HuH-7.5 (cell line): ENCODE results near the gene LSS.

ENCODE experiments used
- DNase-seq: peaks from one replicate; pipeline ENCODE4 v3.0.0; 2011; ENCODE audit warnings: low spot score

Gene LSS

DNA sequence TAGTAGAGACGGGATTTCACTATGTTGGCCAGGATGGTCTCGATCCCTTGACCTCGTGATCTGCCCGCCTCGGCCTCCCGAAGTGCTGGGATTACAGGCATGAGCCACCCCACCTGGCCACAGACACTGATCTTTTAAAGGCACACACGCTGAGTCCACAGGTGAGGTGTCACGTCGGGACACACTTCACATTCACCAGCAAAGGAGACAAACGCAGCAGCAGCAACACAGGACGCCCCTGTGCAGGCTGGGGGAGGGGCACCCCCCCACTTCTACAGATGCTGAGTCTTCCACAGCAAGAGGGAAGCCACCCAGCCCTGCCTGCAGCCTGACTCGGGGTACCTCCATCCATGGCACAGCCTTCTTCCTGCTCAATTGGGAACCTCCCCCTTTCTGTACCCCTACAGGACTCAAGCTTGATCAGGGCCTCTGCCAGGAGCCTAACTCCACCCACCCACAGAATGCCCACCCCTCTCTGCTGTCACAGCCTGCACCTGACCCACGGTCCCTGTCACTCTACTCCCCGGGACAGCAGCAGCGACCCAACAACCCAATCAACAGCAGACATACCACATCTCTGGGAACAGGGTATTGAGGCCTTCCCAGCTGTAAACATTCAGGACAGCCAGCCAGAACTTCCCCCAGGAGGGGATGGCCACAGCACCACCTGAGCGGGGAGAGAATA, 9.5 kb downstream of the LSS start:
- no peak for DNase-seq

DNA sequence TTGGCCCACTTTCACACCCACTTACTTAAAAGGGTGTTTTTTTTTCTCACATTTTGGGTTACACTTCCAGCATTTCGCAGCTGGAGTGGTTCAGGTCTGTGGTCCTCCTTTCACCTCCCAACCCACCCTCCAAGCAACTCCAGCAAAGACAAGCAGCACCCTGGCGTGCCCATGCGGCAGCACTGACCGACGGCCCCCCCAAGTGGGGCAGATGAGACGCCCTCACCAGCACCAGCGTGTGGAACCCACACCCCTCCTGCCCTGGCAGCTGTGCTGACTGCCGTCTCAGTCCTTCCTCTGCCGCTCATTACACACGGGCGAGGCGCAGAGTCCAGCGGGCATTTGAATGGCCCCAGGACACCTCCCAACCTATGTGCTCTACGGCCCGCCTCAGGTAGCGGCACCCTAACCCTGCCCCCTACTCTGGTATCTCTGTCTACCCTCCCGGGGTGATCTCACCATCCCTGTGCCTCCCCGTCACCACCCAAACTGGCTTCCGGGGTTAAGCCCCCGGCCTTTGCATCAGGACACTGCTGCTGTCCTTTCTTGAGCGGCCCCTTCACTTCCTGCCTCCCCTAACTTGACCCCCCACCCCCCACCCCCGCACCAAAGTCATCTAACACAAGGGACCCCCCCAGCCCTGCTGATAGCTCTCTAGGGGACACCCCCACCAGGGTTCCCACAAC, 10.9 kb downstream of the LSS start:
- DNase-seq = no peak

GRCh38 chr21:46216132-46216747, 12.3 kb downstream of the LSS start:
- DNase-seq = no peak

DNA sequence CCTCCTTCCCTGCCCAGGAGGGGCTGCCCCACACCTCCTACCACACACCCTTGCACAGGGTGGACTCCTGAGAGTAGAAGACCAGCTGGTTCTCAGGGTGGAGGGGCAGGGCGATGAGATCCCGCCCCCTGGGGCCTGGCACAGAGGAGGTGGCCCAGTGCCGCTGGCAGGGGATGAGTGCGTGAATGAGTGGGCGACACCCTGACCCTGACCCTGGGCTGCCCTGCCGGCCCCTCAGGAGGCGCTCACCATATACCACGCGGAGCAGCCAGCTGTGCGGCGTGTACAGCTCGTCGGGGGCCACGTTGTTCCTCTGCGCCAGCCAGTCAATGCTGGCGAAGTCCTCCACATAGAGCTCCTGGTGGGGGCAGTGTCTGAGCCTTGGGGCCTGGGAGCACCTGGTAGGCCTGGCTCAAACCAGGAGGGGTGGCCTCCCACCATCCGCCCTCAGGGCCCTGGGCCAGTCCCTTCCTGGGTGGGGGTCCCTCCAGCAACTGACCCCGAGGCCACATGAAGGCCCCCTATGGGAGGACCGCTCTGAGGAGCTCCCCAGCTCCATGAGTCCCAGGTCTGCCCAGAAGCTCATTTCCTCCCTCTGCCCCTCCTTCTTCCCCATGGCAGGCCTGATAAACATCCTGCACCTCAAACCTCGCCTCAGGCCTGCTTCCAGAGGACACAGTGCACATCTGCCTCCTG, 13.0 kb downstream of the LSS start:
- DNase-seq = no peak

GRCh38 chr21:46214478-46215340, 13.9 kb downstream of the LSS start:
- DNase-seq = no peak

- no peak for DNase-seq
Observed at GRCh38 chr21:46213620-46214286, 14.8 kb downstream of the LSS start.

DNA sequence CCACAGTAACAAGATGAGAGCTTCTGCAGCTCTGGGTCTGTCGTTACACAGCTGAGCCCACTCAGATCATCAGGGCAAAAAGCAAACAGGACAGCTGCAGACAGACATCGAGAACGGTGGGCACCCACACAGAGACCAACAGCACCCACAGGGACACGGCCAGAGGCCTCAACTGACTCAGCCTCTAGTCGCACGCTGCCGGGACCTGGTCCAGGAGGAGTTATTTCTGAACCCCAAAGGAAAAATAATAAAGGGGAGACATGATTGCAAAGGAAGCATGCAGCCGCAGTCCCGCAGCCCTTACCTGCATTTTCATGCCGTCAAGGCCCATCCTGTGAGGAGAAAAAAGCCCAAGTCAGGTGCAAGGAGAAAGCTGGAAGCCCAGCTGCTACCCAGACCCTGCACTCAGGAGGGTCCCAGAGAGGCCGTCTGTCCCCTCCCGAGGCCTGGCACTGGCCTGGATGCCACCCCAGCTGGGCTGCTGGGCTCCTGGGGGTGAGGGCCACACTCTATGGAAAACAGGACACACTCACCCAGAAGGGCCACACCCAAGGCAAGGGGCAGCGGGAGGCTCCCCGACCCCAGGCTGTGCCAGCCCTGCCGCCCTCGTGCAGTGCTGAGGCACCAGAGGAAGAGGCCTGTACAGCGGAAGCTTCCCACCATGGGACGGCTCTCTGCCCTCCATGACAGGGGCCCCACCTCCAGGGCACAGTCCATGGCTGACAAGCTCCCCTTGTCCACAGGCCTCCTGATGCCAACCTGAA, 15.7 kb downstream of the LSS start:
- DNase-seq = no peak

DNA sequence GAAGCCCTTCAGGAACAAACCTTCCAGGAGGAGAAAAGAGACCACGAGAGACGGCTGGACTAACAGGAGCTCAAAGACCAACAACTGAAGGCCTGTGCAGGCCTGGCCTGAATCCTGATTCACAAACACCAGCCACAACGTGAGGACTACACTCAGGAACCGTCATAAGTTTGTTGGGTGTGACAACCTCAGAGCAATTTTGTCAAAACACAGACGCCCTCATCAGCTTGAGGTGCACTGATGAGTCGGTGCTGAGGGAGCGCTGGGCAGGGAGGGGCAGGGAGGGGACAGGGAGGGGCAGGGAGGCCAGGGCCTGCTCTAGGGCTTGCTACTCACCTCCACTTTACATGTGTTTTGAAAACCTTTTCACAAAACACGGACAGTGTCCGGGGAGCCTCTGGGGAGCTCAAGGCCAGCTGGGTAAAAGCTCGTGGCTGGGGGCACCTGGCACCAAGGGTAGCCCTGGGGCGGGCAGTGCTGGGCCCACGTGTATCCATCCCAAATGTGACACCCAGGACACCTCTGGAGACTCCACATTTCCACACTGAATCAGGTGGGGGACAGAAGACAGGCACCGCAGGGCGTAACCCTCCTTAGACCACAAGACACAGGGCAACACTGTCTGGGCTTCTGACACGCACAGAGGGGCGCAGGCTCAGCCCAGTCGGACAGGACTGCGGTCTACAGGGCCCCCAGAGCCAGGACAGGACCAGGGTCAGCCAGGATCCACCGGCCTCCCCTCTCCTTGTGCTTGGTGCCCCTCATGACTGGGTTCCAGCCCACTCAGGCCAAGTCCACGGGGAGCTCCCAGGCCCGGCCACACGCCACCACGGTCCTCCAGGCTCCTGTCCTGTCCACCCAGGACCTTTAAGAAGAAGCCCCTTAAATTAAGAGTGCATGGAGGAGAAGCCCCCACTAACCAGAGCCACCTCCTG, 16.5 kb downstream of the LSS start:
- no peak for DNase-seq

DNA sequence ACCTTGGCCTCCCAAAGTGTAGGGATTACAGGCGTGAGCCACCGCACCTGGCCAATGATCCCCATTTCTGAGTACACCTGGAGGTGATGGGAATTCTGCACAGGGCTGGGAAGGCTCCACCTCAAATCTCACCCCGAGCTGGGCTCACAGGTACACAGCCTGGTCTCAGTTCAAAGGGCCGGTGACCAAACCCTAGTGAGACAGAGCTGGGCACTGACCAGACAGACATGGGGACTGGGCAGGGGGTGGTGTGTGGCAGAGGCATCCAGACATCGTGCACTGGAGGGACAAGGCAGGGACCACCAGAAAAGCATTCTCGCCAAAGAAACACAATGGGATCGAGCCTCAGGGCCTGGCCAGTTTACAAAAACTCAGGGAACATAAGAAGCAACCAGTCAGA, 17.2 kb downstream of the LSS start:
- no peak for DNase-seq

DNA sequence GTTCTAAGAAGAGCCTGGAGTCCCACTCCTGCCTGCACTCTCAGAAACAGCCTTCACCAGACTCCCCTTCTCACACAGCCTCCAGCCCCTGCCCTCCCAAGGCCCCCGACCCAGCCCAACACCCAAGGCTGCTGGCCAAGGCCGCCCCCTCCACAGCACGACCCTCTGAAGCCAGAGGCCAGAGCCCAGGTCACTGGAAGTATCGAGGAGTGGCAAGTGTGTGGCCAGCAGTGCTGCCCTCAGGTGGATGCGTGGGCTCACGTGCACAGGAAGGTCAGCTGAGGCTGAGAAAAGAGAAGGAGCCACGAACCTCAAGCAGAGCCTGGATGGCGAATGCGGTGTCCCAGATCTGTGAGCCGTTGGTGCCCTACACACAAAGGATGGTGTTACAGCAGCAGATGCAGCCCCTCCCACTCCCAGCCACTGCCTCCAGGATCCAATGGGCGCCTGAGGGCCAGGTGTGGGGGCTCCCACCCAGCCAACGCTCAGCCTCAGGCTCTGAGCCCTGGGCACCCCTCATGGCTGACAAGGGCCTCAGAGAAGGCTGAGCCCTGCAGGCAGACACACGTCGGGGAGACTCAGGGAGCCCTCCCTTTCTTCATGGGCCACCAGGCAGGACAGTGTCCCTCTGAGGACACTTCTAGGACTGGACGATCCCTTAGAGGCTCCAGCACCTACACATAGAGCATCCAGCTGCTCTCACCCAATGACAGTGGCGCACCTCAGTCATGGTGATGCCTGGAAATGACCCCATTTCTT, 18.0 kb downstream of the LSS start:
- no peak for DNase-seq

GRCh38 chr21:46208761-46209721, 19.5 kb downstream of the LSS start:
- no peak for DNase-seq

GRCh38 chr21:46207920-46208591, 20.5 kb downstream of the LSS start:
- no peak for DNase-seq

- no peak for DNase-seq
Observed at GRCh38 chr21:46207006-46207919, 21.3 kb downstream of the LSS start.

DNA sequence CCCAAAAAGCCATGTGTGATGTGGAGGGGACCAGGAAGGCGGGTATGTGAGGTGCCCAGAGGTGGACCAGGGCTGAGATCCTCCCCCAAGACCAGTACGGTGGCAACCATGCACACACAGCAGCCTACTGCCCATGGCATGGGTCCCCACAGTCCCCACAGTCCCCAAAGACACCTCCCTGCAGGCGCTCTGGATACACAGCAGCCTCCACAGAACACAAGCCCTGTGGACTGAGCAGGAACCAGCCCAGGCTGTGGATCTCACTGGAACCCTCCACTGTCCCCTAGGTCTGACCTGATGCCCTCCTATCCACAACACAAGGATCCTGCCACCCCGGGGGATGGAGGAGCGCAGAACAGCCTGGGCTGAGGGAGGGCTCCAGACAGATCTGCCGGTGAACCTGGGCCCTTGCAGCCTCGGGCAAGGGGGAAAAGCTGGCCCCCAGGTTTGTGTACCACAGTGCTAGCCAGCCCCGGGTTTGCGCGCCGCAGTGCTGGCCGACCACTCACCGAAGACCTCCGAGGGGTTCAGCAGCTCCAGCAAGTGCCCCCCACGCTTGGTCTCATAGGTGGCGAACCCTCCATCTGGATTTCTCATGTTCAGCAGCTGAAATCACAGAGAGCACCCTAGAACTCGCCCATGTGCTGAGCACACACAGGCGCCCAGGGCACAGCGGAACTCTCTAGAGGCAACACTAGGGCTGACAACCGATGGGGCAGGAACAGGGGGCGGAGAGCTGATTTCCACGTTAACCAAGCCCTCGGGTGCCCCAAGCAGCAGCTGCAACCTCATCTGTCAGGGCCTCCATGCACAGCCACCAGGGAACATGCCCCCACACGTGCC, 22.2 kb downstream of the LSS start:
- no peak for DNase-seq

DNA sequence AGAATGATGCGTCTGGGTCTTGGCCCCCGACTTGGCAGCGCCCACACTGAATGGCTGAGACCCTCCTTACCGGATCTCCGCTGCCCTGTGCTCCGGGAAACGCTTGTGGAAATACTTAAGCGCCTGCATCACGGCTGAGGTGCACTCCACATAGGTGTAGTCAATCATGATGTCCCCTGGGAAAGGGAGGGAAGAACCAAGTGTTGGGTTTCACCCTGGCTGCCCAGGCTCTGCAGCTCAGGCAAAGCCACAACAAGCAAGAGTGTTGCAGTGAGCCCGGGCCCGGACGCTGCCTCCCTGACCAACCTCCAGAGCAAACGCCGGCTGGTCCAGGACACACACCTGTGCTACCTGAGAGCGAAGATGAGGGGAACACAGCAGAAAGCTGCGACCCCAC, 22.8 kb downstream of the LSS start:
- no peak for DNase-seq
